LNCAP (cell line): Measurements from ENCODE around the gene PTPRD.

Experiments used
- CTCF ChIP-seq: fragments of 450-650 bp; IDR thresholded peaks from 2 replicates; pipeline ENCODE4 v1.5.1; 2017; ENCODE audit warnings: mild to moderate bottlenecking

PTPRD gene

DNA sequence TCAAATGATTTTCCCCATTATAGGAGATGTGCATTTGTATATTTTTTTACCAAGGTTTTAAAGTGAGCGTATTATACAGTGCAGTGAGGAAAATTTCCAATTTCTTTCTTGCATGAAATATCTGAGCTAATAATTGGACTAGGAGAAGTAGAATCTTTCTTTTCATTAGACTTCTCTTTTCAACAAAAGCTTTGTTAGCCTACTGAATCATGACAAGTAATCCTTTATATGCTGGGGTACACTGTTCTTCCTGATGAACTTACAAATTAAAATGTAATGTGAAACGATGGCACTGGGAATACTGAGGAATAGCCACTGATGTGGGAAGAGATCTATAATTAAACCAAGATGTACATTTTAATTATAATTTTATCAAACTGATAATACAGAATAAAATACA is 829.6 kb downstream of the PTPRD start:
- no peak for TF ChIP-seq CTCF

- TF ChIP-seq CTCF, result no peak
These were observed 834.5 kb downstream of the PTPRD start for GRCh38 chr9:9778293-9778692.

DNA sequence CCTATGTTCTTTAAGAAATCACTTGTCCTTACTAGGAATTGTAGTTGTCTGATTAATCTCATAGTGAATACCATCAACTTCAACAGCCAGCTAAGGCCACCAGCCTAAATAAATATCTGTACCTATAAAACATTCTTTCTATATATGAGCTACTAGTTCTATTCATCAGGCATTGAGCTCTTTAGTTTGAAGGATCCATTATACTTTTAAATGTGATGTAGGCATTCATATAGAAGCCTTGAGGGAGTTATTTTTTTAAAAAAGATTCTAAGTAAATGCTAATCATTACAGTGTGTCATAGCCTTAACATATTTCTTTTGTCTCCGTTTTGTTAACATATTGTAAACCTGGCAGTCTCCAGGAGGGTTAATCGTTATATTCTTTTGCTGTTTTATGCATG is 838.3 kb downstream of the PTPRD start:
- TF ChIP-seq CTCF, result no peak

GRCh38 chr9:9771314-9771713 is 841.5 kb downstream of the PTPRD start:
- no peak for TF ChIP-seq CTCF

DNA sequence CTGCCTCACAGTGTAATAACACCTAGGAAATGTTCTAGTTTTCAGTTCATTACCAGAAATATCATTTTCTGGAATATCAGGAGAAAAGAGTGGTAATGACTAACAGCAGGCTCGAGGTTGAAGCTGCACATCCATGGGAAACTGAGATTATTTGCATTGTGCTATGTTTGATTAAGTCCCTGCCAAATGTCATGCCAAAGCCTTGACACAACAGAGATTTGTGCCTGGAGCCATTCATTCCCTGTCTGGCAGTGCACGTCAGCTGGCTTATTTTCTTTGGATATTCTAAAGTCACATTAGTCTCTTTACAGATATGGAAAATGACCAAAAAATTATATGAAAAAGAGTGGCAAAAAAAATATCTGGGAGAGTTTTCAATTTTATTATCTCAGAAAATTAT is 848.0 kb downstream of the PTPRD start:
- no peak for TF ChIP-seq CTCF

GRCh38 chr9:9754186-9754585 is 858.6 kb downstream of the PTPRD start:
- TF ChIP-seq CTCF, result no peak

GRCh38 chr9:9753266-9753665 is 859.5 kb downstream of the PTPRD start:
- TF ChIP-seq CTCF, result no peak

GRCh38 chr9:9752722-9753121 is 860.1 kb downstream of the PTPRD start:
- TF ChIP-seq CTCF, result no peak
